HG02884 (cell line): ENCODE data around the gene DPPA2.

Source experiments
- ATAC-seq: cut with Tn5 transposase; IDR thresholded peaks from one replicate; pipeline ENCODE4 v1.9.1; 2021; ENCODE audit warnings: mild to moderate bottlenecking, moderate library complexity; ENCODE audit not compliant: unreplicated experiment

DPPA2 gene

DNA sequence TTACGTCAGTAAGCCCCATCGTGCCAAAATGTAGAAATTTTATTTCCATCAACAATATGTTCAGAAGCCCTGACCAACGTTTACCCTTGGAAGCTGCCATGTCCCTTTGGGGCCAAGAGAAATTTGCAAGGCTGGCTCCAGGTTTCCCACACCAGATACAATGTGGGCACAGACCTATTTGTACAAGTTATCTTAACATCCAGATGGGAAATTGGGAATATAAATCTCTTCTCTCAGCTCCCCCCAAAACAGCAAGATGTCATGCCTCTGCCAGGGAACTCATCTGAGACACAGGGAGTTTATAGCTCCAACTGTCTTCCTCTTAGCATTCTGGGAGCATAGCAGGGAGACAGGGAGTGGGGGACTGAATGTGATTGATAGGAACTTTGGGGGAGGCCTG, 9.3 kb upstream of the DPPA2 start:
- no peak for ATAC-seq

DNA sequence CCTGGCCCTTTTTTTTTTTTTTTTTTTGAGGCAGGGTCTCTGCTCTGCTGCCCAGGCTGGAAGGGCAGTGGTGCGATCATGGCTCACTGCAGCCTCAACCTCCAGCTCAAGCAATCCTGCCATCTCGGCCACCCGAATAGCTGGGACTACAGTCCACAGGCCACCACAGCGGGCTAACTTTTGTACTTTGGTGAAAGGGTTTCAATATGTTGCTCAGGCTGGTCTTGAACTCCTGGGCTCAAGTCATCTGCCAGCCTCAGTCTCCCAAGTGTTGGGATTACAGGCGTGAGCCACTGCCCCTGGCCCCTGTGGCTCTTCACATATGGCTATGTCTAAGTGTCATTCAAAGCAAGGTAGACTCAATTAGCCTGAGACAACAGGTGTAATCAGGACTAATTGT, 8.8 kb upstream of the DPPA2 start:
- no peak for ATAC-seq

DNA sequence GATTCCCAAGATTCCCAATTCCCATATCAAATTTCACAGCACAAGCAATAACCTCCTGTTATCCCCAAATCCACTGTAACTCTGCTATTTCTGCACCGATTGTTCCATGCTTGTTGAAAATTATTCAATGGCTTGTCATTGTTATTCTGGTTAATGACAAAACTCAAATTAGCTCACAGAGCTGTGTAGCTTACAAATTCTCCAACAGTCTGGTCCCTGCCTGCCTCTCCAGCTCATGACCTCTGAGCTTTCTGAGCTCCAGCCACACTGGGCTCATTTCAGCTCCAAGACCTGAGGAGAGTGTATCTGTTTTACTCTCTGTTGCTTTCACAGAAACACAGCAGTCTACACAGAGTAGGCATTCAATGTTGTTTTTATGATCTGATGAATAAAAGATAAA, 3.3 kb downstream of the DPPA2 start:
- no peak for ATAC-seq

DNA sequence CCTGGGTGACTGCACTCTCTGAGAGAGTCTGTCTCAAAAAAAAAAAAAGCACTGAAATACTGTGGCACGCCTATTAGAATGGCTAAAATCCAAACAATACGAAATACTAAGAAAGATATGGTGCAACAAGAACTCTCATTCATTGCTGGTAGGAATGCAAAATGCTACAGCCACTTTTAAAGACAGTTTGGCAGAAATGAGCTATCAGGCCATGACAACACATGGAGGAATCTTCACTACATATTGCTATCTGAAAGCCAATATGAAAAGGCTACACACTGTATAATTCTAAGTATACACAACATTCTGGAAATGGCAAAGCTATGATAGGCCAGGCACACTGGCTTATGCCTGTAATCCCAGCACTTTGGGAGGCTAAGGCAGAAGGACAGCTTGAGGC, 18.8 kb downstream of the DPPA2 start:
- no peak for ATAC-seq

DNA sequence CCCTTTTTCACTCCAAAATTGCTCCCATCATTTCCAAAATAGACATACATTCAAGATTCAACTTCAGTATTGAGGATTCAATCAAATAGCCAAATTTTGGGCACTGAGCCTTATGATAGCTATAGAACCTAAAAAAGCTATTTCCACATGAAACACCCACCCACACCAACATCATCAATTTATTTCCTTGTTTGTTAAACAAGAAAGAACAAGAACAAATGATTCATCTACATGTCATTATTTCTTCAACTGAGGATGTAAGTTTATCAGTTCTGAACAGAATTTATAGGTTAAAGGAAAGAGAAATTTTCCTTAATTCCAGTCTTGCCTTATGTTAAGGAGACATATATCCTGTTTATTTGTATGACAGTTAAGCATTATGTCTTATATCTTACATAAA, 32.2 kb downstream of the DPPA2 start:
- ATAC-seq = no peak

DNA sequence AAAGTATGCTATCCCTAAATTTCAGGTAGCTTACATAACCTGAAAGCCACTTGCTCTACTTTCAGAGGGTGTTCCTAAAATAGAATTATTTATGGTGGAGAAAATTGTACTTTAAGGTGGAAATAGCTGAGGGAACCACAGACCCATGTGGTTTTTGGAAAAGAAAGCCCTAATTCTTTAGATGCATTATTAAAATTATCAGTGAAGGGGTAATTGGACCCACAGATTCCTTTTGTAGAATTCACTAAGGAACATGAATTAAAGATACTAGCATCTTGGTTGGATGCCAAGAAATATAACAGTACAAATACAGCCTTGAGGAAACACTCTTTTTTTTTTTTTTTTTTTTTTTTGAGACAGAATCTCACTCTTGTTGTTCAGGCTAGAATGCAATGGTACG, 37.8 kb downstream of the DPPA2 start:
- ATAC-seq = no peak

DNA sequence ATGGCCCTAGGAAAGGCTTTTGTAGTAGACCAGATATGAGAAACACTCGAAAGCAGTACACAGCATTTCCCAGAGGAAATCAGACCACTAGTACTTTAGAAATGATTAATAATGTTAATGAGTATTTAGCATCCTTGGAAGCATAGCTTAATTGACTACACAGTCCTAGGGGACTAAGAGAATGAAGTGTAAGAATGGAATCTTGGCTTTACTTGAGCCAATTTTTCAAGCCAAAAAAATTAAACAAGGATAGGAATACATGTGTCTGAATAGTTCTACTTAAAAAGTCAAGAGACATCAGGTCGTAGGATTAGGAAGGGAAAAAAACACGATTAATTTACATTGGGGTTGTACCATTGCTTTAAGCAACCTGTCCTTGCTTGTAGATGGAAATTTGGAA, 38.2 kb downstream of the DPPA2 start:
- no peak for ATAC-seq

DNA sequence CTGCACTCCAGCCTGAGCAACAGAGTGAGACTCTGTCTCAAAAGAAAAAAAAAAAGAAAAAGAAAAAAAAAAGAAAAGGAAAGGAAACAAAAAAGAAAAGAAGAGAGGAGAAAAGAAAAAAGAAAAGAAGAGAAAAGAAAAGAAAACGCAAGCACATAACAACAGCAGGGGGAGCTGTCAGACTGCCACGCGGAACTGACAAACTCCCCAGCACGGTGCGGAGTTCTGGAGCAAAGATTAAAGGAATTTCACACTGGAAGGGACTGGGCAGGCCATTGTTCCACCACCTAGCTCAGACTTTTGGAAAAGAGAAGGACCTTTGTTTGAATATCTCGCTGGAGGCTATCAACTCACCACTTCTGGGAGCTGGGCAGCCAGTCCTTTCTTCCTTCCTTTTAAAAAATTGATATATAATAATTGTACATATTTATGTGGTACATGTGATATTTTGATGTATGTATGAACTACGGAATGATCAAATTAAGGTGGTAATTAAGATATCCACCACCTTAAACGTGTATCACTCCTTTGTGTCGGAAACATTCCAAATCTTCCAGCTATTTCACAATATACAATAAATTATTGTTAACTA, 40.5 kb downstream of the DPPA2 start:
- ATAC-seq = no peak

DNA sequence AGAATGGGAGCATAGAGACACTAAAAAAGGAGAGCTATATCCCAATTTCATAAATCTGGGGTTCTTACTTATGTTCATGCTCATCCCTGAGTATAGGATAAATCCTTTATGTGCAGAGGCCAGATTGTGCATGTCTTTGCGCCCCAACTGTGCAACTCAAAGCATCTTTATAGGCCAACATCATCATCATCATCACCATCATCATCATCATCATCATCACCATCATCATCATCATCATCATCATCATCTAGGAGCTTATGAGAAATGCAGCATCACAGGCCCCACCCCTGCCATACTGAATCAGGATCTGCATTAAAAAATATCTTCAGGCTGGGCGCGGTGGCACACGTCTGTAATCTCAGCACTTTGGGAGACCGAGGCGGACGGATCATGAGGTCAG, 45.5 kb downstream of the DPPA2 start:
- ATAC-seq = no peak

DNA sequence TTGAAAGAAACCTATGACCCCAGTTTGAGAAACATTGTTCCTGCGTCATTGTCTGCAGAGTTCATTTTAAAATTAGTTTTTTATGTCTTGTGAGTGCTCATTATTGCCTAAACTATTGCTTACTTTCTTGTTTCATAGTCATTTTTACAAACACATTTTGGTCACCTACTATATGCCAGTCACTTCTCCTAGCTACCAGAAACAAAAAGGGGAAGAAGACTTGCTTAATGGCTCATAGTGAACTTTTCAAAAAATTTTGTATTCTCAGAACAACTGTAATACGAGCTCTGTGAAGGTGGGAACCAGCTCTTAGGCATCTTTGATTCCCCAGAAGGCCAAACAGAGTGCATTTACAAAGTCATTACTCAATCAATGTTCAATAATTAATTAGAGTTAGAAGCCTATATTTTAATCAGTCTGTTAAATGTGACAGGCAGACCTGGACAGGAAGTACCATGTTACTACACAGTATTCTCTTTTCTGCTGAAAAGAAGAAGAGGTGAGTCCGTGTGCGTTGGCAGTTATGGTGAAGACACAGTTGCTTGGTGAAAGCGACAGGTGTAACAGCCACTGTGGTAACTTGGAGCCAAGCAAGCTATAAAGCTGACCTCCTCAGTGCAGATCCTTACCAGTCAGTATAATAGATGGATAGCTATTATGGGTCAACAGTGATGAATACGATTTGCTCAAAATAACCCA, 46.6 kb downstream of the DPPA2 start:
- no peak for ATAC-seq

DNA sequence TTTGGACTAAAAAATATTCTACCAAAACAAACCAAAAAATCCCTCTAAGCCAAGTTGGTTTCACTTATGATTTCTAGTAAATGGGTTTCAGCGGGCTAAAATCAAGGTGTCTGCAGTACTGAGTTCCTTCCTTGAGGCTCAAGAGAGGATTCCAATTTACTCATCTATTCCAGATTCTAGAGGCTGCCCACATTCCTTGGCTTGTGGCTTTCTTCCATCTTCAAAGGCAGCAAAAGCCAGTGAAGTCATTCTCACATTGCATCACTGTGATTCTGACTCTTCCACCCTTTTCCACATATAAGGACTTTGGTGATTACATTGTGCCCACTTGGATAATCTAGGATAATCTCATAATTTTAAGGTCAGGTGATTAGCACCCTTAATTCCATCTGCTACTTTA, 48.1 kb downstream of the DPPA2 start:
- ATAC-seq = no peak

DNA sequence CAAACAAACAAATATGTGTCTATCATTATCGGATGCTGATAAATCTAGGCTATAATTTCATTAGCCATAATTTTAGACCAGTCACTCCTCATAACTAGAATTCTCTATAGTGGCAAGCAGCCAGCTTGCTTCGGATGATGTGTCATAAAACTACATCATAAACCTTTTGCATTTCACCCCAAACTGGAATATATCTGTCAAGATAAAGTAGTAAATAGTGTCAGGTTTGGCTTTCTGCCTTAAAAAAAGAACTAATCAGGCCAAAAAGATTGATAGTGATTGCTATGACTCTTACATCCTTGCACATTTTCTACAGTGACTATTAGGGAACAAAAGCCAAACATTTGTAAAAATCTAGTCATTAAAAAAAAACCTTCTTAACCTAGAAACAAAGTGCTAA, 51.0 kb downstream of the DPPA2 start:
- no peak for ATAC-seq

DNA sequence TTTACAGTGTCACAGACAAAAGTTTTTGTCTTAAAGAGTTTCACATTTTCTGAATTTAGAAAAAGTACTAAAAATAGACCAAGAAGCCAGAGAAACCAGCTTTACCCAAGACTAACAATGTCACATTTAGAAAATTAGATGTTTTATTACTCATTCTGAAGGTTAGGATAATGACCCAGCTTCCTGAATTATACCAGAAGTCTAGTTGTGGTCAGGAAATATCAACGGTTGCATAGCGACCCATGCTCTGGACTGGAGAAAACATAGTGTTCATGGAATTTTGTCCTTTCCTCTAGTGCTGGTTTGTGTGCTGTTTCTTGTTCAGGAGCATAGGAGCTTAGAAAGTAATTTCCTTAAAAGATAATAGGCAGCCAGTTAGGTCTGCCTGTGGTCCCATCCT, 59.0 kb downstream of the DPPA2 start:
- ATAC-seq = no peak

DNA sequence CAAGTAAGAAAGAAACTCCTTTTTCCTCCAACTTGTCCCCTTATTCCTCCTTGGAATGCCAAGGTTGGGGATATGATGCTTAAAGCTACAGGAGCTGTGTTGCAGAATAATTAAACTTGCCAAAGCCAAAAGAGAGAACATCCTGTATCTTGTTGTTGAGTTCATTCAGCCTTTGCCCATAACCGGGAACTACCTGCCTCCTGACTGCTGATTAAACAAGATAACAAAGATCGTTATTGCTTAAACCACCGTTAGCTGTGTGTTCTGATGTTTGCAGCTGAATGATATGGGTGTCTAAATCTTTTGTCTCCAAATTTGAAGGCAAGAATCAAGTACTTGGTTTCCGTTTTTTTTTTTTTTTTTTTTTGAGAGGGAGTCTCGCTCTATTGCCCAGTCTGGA, 61.5 kb downstream of the DPPA2 start:
- no peak for ATAC-seq

DNA sequence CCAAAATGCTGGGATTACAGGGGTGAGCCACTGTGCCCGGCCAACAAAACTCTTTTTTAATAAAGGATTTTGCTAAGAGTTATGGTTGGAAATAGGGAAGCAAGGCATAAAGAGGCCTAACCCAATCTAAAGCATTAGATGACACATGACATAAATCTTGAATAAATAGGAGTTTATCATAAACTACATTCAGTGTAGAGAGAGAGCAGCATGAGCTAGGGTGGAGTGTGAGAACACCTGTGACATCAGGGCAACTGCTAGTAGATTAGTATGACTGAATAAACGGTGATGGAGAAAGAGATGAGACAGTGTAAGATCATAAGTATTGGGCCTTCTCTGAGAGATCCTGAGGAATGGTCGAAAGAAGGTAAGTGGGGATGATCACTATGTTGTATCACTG, 63.7 kb downstream of the DPPA2 start:
- no peak for ATAC-seq
